HFF-Myc (cell line): Measurements from ENCODE around the gene EXOC2.

ENCODE experiments used
- DNase-seq: peaks from one replicate; pipeline ENCODE4 v3.0.0-alpha.2; 2011; ENCODE audit warnings: low read depth; ENCODE audit errors: extremely low read depth
- H3K4me3 ChIP-seq: replicated peaks from 2 replicates; pipeline ENCODE4 v1.5.1; 2011; ENCODE audit warnings: low read depth, mild to moderate bottlenecking, control low read depth, low read length
- TF ChIP-seq, protein P1 (sequence below): IDR thresholded peaks from 2 replicates; pipeline ENCODE4 v1.5.1; 2012; ENCODE audit warnings: mild to moderate bottlenecking, low read depth, low read length, control low read depth; ENCODE audit errors: missing control alignments

The EXOC2 gene

DNA sequence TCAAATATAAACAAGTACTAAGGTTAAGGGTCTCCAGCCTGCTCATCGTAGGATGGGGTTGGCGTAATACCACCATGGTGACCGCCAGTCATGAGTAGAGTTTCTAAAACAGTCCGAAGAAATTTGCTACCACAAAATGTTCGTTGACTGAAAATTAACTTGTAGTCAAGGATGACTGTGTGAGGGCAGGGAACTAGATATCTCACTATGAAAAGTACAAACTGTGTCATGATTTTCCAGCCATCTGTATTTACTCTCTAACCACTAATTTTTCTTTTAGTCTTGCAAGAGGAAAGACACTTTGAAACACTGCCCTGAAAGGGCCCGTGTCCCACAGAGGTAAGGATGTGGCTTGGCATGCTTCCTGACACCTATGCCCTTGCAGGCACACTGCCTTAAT is 201.7 kb downstream of the EXOC2 start:
- TF ChIP-seq, protein P1, sequence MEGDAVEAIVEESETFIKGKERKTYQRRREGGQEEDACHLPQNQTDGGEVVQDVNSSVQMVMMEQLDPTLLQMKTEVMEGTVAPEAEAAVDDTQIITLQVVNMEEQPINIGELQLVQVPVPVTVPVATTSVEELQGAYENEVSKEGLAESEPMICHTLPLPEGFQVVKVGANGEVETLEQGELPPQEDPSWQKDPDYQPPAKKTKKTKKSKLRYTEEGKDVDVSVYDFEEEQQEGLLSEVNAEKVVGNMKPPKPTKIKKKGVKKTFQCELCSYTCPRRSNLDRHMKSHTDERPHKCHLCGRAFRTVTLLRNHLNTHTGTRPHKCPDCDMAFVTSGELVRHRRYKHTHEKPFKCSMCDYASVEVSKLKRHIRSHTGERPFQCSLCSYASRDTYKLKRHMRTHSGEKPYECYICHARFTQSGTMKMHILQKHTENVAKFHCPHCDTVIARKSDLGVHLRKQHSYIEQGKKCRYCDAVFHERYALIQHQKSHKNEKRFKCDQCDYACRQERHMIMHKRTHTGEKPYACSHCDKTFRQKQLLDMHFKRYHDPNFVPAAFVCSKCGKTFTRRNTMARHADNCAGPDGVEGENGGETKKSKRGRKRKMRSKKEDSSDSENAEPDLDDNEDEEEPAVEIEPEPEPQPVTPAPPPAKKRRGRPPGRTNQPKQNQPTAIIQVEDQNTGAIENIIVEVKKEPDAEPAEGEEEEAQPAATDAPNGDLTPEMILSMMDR: no peak
- DNase-seq: no peak

DNA sequence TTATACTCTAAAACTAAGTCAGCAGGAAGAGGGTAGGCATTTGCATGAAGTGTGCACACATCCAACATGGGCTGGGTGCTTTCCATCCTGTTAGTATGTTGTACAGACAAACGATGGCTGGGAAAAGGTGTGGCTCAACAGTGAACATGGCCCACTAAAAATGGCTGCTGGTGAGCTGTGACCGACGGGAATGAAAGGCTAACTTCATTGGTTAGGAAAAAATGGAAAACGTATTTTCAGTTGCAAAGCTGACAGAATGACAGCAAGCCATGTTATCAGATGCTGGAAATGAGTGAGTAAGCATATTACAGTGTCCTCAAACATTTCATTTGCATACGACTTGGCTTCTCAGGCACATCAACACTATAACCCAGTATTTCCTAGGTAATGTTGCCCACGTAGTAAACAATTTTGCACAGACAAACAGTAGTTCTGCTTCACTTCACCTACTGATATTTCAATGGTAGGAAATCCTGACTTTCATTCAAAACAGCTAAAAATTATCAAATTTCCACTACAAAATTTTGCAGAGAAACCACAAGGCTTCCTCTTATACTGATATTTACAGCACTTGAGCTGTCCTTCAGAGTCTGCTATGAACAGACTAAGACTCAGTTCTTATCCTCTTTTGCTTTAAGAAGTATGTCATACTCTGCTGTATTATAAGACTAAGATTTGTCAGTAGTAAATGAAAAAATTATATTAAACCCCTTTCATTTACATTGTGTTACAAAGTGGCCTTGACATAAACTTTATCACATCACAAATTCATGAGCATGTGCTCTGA is 202.5 kb downstream of the EXOC2 start:
- TF ChIP-seq, protein P1: no peak
- no peak for DNase-seq
- H3K4me3 ChIP-seq: no peak overlapping the region

More for the DNA sequence above, 201.7 kb downstream of the EXOC2 start:
- no peak overlapping the region for H3K4me3 ChIP-seq

DNA sequence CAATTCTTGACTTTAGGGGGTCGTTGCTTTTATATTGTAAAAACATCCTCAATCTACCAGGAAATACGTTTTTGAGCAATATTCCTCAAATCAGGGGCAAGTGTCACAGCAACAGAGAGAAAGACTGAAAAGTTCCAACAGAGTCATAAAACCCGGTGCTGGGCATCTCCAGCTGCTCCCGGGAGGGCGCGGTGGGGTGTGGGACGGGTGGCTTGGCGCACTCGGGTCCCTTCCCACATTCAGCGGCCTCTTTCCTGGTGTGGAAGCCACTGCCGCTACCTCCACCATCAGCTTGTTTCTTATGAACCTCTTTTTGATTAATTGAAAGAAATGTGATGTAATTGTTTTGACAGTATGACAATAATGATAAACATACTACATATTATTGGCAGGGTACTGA is 203.2 kb downstream of the EXOC2 start:
- TF ChIP-seq, protein P1: no peak
- H3K4me3 ChIP-seq: no peak overlapping the region
- DNase-seq: no peak

DNA sequence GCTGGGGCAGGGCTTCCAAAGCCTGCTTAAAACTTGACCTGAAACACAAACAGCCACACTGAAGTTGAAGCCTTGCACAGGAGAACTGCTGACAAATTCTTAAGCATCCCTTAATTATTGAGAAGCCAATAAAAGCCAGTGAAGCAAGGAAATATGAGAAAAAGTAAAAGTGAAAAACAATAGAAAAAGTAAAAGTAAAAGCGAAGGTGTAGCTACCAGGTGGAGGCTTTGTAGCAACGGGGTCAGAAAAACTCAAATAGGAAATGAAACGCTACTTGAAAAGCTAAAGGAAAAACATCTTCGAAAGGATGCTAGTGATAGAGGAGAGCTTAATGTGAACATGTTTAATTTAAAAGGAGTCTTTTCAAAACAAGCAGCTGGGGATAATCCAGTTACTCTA is 203.9 kb downstream of the EXOC2 start:
- TF ChIP-seq, protein P1: no peak
- no peak for DNase-seq
- H3K4me3 ChIP-seq: no peak overlapping the region

DNA sequence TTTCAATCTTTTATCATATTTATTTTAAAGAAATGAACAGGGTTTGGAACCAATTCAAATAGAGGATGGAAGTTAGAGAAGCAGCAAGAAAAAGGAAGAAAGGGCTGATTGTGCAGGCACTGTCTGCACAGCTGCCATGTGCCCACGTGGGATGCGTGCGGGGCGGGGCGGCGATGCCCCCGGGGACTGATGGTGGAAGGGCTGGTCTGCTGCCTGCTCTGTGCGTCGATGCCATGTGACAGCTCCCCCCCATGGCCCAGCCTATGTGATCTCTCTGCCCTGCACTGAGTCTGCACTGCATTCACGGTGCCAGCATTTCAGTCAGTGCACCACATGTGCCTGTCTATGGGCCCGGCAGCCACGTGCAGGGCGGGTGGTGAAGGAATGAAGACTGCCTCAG is 205.0 kb downstream of the EXOC2 start:
- no peak for DNase-seq
- TF ChIP-seq, protein P1: no peak
- H3K4me3 ChIP-seq: no peak overlapping the region

DNA sequence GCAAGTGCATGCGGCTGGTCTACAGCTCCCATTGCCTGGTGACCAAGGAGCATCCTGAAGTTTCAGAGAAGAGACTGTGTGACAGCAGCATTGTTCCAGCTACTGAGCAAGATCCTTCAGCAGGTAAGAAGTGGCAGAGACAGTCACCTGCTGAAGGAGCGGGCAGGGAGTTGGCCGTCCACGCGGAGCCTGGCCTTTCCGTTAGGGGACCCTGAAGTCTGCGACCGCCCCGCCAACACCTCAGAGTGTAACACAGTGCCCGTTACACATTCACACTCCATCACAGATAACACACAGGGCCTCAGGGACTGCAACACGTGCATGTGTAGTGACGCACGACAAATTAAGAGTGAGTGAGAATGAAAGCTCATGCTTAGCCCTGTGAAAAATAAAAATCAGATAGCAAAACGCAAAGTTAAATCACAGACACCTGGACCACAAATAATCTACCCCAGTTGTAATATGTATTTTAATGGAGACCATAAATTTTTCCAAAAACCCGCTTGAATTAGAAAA is 207.2 kb downstream of the EXOC2 start:
- no peak overlapping the region for H3K4me3 ChIP-seq
- DNase-seq: no peak
- TF ChIP-seq, protein P1: no peak
